Measurements from ENCODE around the gene SLF2. TPM values are rescaled to one million over a fixed set of nuclear protein-coding genes. Genes with fewer than 3 reads are reported as not detected.

SLF2 gene
- total and polyA plus RNA-seq, 2 of the 13 experiments (the other 11 are each of a cell fraction or from before 2014, with no cell fraction given), result 12.2 to 48.1 TPM

DNA sequence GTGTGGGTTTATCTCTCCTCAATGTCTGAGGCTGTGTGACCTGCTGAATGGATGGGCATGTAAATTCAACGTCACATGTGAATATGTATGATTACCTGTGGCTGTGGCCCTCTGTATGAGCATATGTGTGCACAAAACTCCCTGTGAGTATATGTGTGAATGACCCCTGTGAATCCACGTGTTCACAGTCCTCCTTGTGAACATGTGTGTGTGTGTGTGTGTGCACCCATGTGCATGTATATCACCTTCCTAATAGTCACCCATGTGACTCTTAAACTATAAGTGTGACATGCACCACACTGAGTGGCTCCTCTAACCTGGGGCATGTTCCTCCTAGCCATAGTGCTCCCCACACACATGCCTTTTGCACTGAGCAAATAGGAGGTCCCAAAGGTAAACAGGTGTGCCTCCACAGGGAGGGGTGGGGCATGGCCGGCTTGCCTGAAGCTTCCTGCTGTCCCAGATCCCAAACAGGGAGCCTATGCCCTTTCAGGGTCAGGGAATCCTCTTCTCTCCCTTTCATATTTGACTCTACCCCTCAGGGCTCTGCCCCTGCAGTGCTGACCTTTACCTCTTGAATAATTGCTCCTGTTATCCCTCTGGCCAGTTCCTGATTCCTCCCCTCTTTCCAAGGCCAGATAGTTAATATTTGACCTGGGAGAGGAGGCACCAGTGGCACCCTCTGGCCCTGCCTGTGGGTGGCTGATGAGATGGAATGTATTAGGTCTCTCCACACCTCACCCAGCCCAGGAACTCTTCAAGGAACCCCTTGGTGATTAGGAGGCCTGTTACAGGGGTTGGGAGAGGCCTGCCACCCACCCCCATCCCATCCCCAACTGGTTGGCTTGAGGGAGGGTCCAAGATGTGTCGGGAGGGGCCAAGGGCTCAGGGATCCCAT is 58.4 kb downstream of the SLF2 start (continued):
- no peak for TF ChIP-seq MAFK (conservative IDR thresholded peaks at IDR 0.05 in 1 of 2, IDR thresholded peaks at IDR 0.05 in 1 of 2; ENCODE audit: low read length in 2 of 2)
- peak; percentile 88 for TF ChIP-seq KAT8 (CRISPR knock-in tag; IDR thresholded peaks at IDR 0.05)
- TF ChIP-seq GATAD1 (CRISPR knock-in tag; IDR thresholded peaks at IDR 0.05), result peak; percentile 56; the same call in 1 of the 2 replicates
- peak; percentile 73; the same call in 1 of the 2 replicates for TF ChIP-seq JUND (CRISPR knock-in tag; IDR thresholded peaks at IDR 0.05)
- TF ChIP-seq, protein P1, sequence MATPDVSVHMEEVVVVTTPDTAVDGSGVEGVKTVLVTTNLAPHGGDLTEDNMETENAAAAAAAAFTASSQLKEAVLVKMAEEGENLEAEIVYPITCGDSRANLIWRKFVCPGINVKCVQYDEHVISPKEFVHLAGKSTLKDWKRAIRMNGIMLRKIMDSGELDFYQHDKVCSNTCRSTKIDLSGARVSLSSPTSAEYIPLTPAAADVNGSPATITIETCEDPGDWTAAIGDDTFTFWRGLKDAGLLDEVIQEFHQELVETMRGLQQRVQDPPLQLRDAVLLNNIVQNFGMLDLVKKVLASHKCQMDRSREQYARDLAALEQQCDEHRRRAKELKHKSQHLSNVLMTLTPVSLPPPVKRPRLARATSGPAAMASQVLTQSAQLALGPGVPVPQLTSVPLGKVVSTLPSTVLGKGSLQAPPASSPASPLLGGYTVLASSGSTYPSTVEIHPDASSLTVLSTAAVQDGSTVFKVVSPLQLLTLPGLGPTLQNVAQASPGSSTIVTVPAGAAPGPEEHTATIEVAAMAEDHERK (CRISPR knock-in tag; IDR thresholded peaks at IDR 0.05; ENCODE audit: low read depth), result no peak
- no peak for TF ChIP-seq ZSCAN20 (CRISPR knock-in tag; IDR thresholded peaks at IDR 0.05; ENCODE audit: borderline replicate concordance)
- TF ChIP-seq, protein P2, sequence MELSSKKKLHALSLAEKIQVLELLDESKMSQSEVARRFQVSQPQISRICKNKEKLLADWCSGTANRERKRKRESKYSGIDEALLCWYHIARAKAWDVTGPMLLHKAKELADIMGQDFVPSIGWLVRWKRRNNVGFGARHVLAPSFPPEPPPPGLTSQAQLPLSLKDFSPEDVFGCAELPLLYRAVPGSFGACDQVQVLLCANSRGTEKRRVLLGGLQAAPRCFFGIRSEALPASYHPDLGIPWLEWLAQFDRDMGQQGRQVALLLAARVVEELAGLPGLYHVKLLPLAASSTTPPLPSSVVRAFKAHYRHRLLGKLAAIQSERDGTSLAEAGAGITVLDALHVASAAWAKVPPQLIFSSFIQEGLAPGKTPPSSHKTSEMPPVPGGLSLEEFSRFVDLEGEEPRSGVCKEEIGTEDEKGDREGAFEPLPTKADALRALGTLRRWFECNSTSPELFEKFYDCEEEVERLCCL (CRISPR knock-in tag; IDR thresholded peaks at IDR 0.05; ENCODE audit: borderline replicate concordance), result no peak
- no peak for TF ChIP-seq BHLHE40 (IDR thresholded peaks at IDR 0.05; ENCODE audit: low read length)
- TF ChIP-seq SRY (CRISPR knock-in tag; IDR thresholded peaks at IDR 0.05), result peak; percentile 58; the same call in 1 of the 2 replicates
- TF ChIP-seq NFE2 (CRISPR knock-in tag; IDR thresholded peaks at IDR 0.05), result no peak
- peak; percentile 72; the same call in 1 of the 2 replicates for TF ChIP-seq REL (CRISPR knock-in tag; conservative IDR thresholded peaks at IDR 0.05)
- no peak for TF ChIP-seq SNRNP70 (IDR thresholded peaks at IDR 0.05; ENCODE audit: low read depth, low read length)
- peak; percentile 56; the same call in 1 of the 2 replicates for TF ChIP-seq GATA4 (IDR thresholded peaks at IDR 0.05; ENCODE audit: borderline replicate concordance, low read depth)
- no peak for TF ChIP-seq ZNF501 (CRISPR knock-in tag; IDR thresholded peaks at IDR 0.05)
- no peak; the same call in 1 of the 2 replicates for TF ChIP-seq SPEN (CRISPR knock-in tag; IDR thresholded peaks at IDR 0.05; ENCODE audit: low read depth)
- TF ChIP-seq KDM5A (IDR thresholded peaks at IDR 0.05; ENCODE audit: borderline replicate concordance, low read length), result no peak
- peak; percentile 70 for TF ChIP-seq ZNF687 (CRISPR knock-in tag; IDR thresholded peaks at IDR 0.05)
- no peak for TF ChIP-seq SIN3B (IDR thresholded peaks at IDR 0.05; ENCODE audit: low read length)
- TF ChIP-seq, protein P3, sequence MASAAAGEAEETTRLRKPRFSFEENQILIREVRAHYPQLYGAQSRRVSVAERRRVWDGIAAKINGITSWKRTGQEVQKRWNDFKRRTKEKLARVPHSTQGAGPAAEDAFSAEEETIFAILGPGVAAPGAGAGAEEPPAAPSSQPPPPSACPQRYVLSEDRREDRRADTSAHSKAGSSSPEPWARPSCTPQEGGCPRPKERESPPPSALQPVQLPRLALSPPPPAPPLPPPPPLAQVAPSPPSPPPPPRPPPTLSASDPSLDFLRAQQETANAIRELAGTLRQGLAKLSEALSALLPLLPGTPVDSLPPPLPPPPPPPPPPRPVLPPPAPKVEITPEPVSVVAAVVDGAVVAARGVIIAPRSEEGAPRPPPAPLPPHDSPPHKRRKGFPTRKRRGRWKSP (CRISPR knock-in tag; IDR thresholded peaks at IDR 0.05), result peak; percentile 93
- TF ChIP-seq ZSCAN9 (CRISPR knock-in tag; IDR thresholded peaks at IDR 0.05; ENCODE audit: borderline replicate concordance), result peak; percentile 62; the same call in 1 of the 2 replicates
- no peak for TF ChIP-seq SP140L (CRISPR knock-in tag; IDR thresholded peaks at IDR 0.05; ENCODE audit: borderline replicate concordance)
- TF ChIP-seq MEIS2 (CRISPR knock-in tag; IDR thresholded peaks at IDR 0.05), result peak; percentile 81; the same call in 1 of the 2 replicates

Measured in HepG2 (cell line).